ENCODE data around the gene ITPK1.

ITPK1 gene

DNA sequence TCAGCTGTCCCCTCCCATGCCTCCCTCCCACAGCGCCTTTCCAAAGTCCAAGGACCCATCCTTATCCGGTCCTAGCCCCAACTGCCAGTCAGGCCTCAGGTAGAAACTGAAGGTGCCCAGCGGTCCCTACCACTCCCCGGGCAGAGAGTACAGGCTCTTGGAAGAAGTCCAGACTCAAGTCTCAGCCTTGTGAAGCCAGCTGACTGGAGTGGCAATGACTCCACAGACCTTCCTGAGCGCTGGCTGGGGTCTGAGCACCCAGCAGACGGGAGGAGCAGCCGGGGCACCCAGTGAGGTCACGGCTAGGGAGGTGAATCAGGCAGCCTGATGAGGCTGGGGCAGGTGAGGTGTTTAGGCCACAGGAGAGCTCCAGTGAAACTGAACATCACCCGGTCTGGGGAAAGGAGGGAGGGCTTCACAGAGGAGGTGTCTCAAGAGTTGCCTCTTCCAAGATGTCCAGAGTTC, 60.0 kb downstream of the ITPK1 start:
- Histone ChIP-seq H2BK120ac (ENCODE audit: low read depth, low read length) (no peak overlapping the region), H3K23ac (ENCODE audit: low read length in 2 of 2) (no peak overlapping the region), H3K4me1 (ENCODE audit: control insufficient read depth, insufficient read depth, low read depth, low read length) (peaks cover 23% of the 10 kb centered on the region), H2BK12ac (ENCODE audit: low read length in 2 of 2) (no peak overlapping the region), H2AFZ (ENCODE audit: low read depth, low read length) (no peak overlapping the region), H2AK5ac (ENCODE audit: low read length, severe bottlenecking) (no peak overlapping the region), H3K27ac (ENCODE audit: low read length, poor library complexity, severe bottlenecking) (no peak overlapping the region), H3K4me2 (ENCODE audit: low read length, poor library complexity, severe bottlenecking) (no peak overlapping the region), H3K36me3 (ENCODE audit: control insufficient read depth in 1 of 2, insufficient read depth in 2 of 2, low read depth in 1 of 2, low read length in 2 of 2) (no peaks in the 10 kb centered on the region), H3K9me3 (ENCODE audit: control insufficient read depth, low read length) (no peaks in the 10 kb centered on the region), H2BK5ac (ENCODE audit: low read depth, low read length, poor library complexity, severe bottlenecking) (no peak overlapping the region), H3K27me3 (ENCODE audit: control insufficient read depth in 1 of 2, insufficient read depth in 1 of 2, low read length in 2 of 2) (peaks cover 6 to 16% of the 10 kb centered on the region in 2 experiments), H4K91ac (ENCODE audit: low read length) (no peak overlapping the region), H4K8ac (ENCODE audit: low read length) (no peak overlapping the region), H3K9ac (ENCODE audit: low read length) (no peak overlapping the region), H3K18ac (ENCODE audit: low read depth in 1 of 2, low read length in 2 of 2) (no peak overlapping the region), H3K4me3 (ENCODE audit: insufficient read depth in 1 of 2, low read depth in 1 of 2, low read length in 2 of 2) (no peak overlapping the region), H3K4ac (ENCODE audit: low read depth in 1 of 2, low read length in 2 of 2) (no peak overlapping the region), H3K79me1 (replicated peaks; ENCODE audit: low read length, poor library complexity, severe bottlenecking) (peaks cover 4% of the 10 kb centered on the region), H3K14ac (ENCODE audit: low read length in 2 of 2) (no peak overlapping the region), H2BK15ac (ENCODE audit: low read depth, poor library complexity, severe bottlenecking) (no peak overlapping the region)
- 96% methylated on average over 9 of the region's 9 CpGs for WGBS
- no peak for DNase-seq

DNA sequence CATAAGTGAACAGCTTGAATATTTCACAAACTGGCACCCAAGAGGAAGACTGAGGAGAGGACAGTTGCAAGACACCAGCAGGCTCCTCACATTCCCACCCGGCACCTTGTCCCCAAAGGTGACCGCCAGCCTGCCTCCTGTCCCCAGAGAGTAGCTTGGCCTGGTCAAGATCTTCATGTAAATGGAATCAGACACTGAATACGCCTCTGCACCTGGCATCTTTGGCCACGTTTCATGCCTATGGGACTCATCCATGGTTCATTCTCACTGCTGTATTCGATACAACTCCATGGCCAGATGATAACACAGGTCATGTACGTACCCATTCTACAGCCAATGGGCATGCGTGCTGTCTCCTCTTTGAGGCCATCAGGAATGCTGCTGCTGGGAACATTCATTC, 60.8 kb downstream of the ITPK1 start:
- Histone ChIP-seq H3K23ac (ENCODE audit: low read length in 2 of 2) (no peak overlapping the region), H3K27ac (ENCODE audit: low read length, poor library complexity, severe bottlenecking) (no peak overlapping the region), H4K91ac (ENCODE audit: low read length) (no peak overlapping the region), H3K9me3 (ENCODE audit: control insufficient read depth, low read length) (no peaks in the 10 kb centered on the region), H3K27me3 (ENCODE audit: control insufficient read depth in 1 of 2, insufficient read depth in 1 of 2, low read length in 2 of 2) (peaks cover 6 to 9% of the 10 kb centered on the region in 2 experiments), H3K4ac (ENCODE audit: low read depth in 1 of 2, low read length in 2 of 2) (no peak overlapping the region), H2BK5ac (ENCODE audit: low read depth, low read length, poor library complexity, severe bottlenecking) (no peak overlapping the region), H3K18ac (ENCODE audit: low read depth in 1 of 2, low read length in 2 of 2) (no peak overlapping the region), H3K14ac (ENCODE audit: low read length in 2 of 2) (no peak overlapping the region), H3K9ac (ENCODE audit: low read length) (no peak overlapping the region), H3K36me3 (ENCODE audit: control insufficient read depth in 1 of 2, insufficient read depth in 2 of 2, low read depth in 1 of 2, low read length in 2 of 2) (no peaks in the 10 kb centered on the region), H2BK15ac (ENCODE audit: low read depth, poor library complexity, severe bottlenecking) (no peak overlapping the region), H3K79me1 (replicated peaks; ENCODE audit: low read length, poor library complexity, severe bottlenecking) (peaks cover 4% of the 10 kb centered on the region), H3K4me3 (ENCODE audit: insufficient read depth in 1 of 2, low read depth in 1 of 2, low read length in 2 of 2) (no peak overlapping the region), H2BK12ac (ENCODE audit: low read length in 2 of 2) (no peak overlapping the region), H2AFZ (ENCODE audit: low read depth, low read length) (no peak overlapping the region), H3K4me2 (ENCODE audit: low read length, poor library complexity, severe bottlenecking) (no peak overlapping the region), H4K8ac (ENCODE audit: low read length) (no peak overlapping the region), H2BK120ac (ENCODE audit: low read depth, low read length) (no peak overlapping the region), H2AK5ac (ENCODE audit: low read length, severe bottlenecking) (no peak overlapping the region), H3K4me1 (ENCODE audit: control insufficient read depth, insufficient read depth, low read depth, low read length) (peaks cover 21% of the 10 kb centered on the region)
- 96% methylated on average over 7 of the region's 7 CpGs for WGBS
- no peak for DNase-seq

GRCh38 chr14:93054006-93054405, 61.7 kb downstream of the ITPK1 start:
- no peak overlapping the region for H2BK120ac ChIP-seq (ENCODE audit: low read depth, low read length)
- WGBS, result 91% methylated on average over 6 of the region's 6 CpGs
- peaks cover 26% of the 10 kb centered on the region for H3K4me1 ChIP-seq (ENCODE audit: control insufficient read depth, insufficient read depth, low read depth, low read length)
- H2AFZ ChIP-seq (ENCODE audit: low read depth, low read length), result no peak overlapping the region
- no peak overlapping the region for H4K91ac ChIP-seq (ENCODE audit: low read length)
- H3K9ac ChIP-seq (ENCODE audit: low read length), result no peak overlapping the region
- no peak overlapping the region for H3K14ac ChIP-seq (ENCODE audit: low read length in 2 of 2)
- H3K9me3 ChIP-seq (ENCODE audit: control insufficient read depth, low read length), result no peaks in the 10 kb centered on the region
- no peak overlapping the region for H3K23ac ChIP-seq (ENCODE audit: low read length in 2 of 2)
- peaks cover 4% of the 10 kb centered on the region for H3K79me1 ChIP-seq (replicated peaks; ENCODE audit: low read length, poor library complexity, severe bottlenecking)
- no peak overlapping the region for H2BK12ac ChIP-seq (ENCODE audit: low read length in 2 of 2)
- H3K4me2 ChIP-seq (ENCODE audit: low read length, poor library complexity, severe bottlenecking), result no peak overlapping the region
- no peak overlapping the region for H2BK5ac ChIP-seq (ENCODE audit: low read depth, low read length, poor library complexity, severe bottlenecking)
- no peak overlapping the region for H3K4ac ChIP-seq (ENCODE audit: low read depth in 1 of 2, low read length in 2 of 2)
- H2BK15ac ChIP-seq (ENCODE audit: low read depth, poor library complexity, severe bottlenecking), result no peak overlapping the region
- H3K27me3 ChIP-seq (ENCODE audit: control insufficient read depth in 1 of 2, insufficient read depth in 1 of 2, low read length in 2 of 2), result peaks cover 9 to 13% of the 10 kb centered on the region in 2 experiments
- no peak overlapping the region for H2AK5ac ChIP-seq (ENCODE audit: low read length, severe bottlenecking)
- no peak overlapping the region for H3K4me3 ChIP-seq (ENCODE audit: insufficient read depth in 1 of 2, low read depth in 1 of 2, low read length in 2 of 2)
- no peak overlapping the region for H3K27ac ChIP-seq (ENCODE audit: low read length, poor library complexity, severe bottlenecking)
- H4K8ac ChIP-seq (ENCODE audit: low read length), result no peak overlapping the region
- H3K18ac ChIP-seq (ENCODE audit: low read depth in 1 of 2, low read length in 2 of 2), result no peak overlapping the region
- DNase-seq, result no peak
- peaks cover 0 to 3% of the 10 kb centered on the region in 2 experiments for H3K36me3 ChIP-seq (ENCODE audit: control insufficient read depth in 1 of 2, insufficient read depth in 2 of 2, low read depth in 1 of 2, low read length in 2 of 2)

GRCh38 chr14:93051600-93052546, 63.9 kb downstream of the ITPK1 start:
- Histone ChIP-seq H3K23ac (ENCODE audit: low read length in 2 of 2) (peak overlapping the region in 1 of 2 experiments; percentile 6), H3K18ac (ENCODE audit: low read depth in 1 of 2, low read length in 2 of 2) (no peak overlapping the region), H4K8ac (ENCODE audit: low read length) (no peak overlapping the region), H3K9me3 (ENCODE audit: control insufficient read depth, low read length) (no peaks in the 10 kb centered on the region), H2BK12ac (ENCODE audit: low read length in 2 of 2) (no peak overlapping the region), H3K4me2 (ENCODE audit: low read length, poor library complexity, severe bottlenecking) (no peak overlapping the region), H2BK15ac (ENCODE audit: low read depth, poor library complexity, severe bottlenecking) (no peak overlapping the region), H4K91ac (ENCODE audit: low read length) (no peak overlapping the region), H3K9ac (ENCODE audit: low read length) (no peak overlapping the region), H3K4me1 (ENCODE audit: control insufficient read depth, insufficient read depth, low read depth, low read length) (peaks cover 26% of the 10 kb centered on the region), H3K4ac (ENCODE audit: low read depth in 1 of 2, low read length in 2 of 2) (no peak overlapping the region), H2AK5ac (ENCODE audit: low read length, severe bottlenecking) (no peak overlapping the region), H3K27ac (ENCODE audit: low read length, poor library complexity, severe bottlenecking) (no peak overlapping the region), H3K14ac (ENCODE audit: low read length in 2 of 2) (no peak overlapping the region), H3K4me3 (ENCODE audit: insufficient read depth in 1 of 2, low read depth in 1 of 2, low read length in 2 of 2) (no peak overlapping the region), H3K36me3 (ENCODE audit: control insufficient read depth in 1 of 2, insufficient read depth in 2 of 2, low read depth in 1 of 2, low read length in 2 of 2) (peaks cover 0 to 3% of the 10 kb centered on the region in 2 experiments), H2BK120ac (ENCODE audit: low read depth, low read length) (no peak overlapping the region), H2AFZ (ENCODE audit: low read depth, low read length) (no peak overlapping the region), H3K27me3 (ENCODE audit: control insufficient read depth in 1 of 2, insufficient read depth in 1 of 2, low read length in 2 of 2) (peaks cover 9 to 27% of the 10 kb centered on the region in 2 experiments), H2BK5ac (ENCODE audit: low read depth, low read length, poor library complexity, severe bottlenecking) (no peak overlapping the region), H3K79me1 (replicated peaks; ENCODE audit: low read length, poor library complexity, severe bottlenecking) (peaks cover 2% of the 10 kb centered on the region)
- WGBS, result 85% methylated on average over 9 of the region's 9 CpGs
- DNase-seq, result no peak

Measured in mesenchymal stem cell (in vitro differentiated cells and primary cell).